T47D (cell line): ENCODE measurements around the gene SYT9.

Source experiments
- DNase-seq, 2 experiments: peaks; one replicate each; pipeline versions ENCODE4 v3.0.0 to v3.0.0-alpha.2; 2011 to 2012; ENCODE audit warnings: low read depth in 1 of 2, low spot score in 1 of 2
- JUND ChIP-seq: IDR thresholded peaks from 2 replicates; pipeline ENCODE4 v1.6.1; 2012; ENCODE audit warnings: low read depth
- in situ Hi-C: cut with HindIII; loops from 2 replicates; pipeline ENCODE4 v1.10.0; 2016; ENCODE audit warnings: low sequenced_read_pairs, low pct_unique_long_range_greater_than_20kb

Gene SYT9

GRCh38 chr11:7281809-7282208 lies 30.1 kb downstream of the SYT9 start:
- no peak for TF ChIP-seq JUND
- DNase-seq = no peak
- in situ Hi-C loops = no loop called here

GRCh38 chr11:7286178-7286577 lies 34.5 kb downstream of the SYT9 start:
- no peak for DNase-seq
- TF ChIP-seq JUND = no peak
- in situ Hi-C loops = no loop called here

GRCh38 chr11:7291100-7291829 lies 39.6 kb downstream of the SYT9 start:
- in situ Hi-C loops = no loop called here
- DNase-seq = no peak

GRCh38 chr11:7292922-7293321 lies 41.2 kb downstream of the SYT9 start:
- TF ChIP-seq JUND = no peak
- in situ Hi-C loops = no loop called here
- no peak for DNase-seq

More at GRCh38 chr11:7291100-7291829, 39.6 kb downstream of the SYT9 start:
- TF ChIP-seq JUND = no peak

- no peak for DNase-seq
- in situ Hi-C loops = no loop called here
- TF ChIP-seq JUND = no peak
Measured at GRCh38 chr11:7299393-7299792, 47.7 kb downstream of the SYT9 start.

GRCh38 chr11:7300281-7300680 lies 48.6 kb downstream of the SYT9 start:
- no peak for DNase-seq
- no peak for TF ChIP-seq JUND
- in situ Hi-C loops = no loop called here

- in situ Hi-C loops = no loop called here
- DNase-seq = no peak
- TF ChIP-seq JUND = no peak
Measured at GRCh38 chr11:7303146-7303545, 51.4 kb downstream of the SYT9 start.

GRCh38 chr11:7306900-7307299 lies 55.2 kb downstream of the SYT9 start:
- no peak for TF ChIP-seq JUND
- in situ Hi-C loops = no loop called here

GRCh38 chr11:7307836-7308235 lies 56.1 kb downstream of the SYT9 start:
- TF ChIP-seq JUND = no peak
- no peak for DNase-seq
- in situ Hi-C loops = no loop called here

More at GRCh38 chr11:7306900-7307299, 55.2 kb downstream of the SYT9 start:
- no peak for DNase-seq

- DNase-seq = no peak
- TF ChIP-seq JUND = no peak
- in situ Hi-C loops = no loop called here
Measured at GRCh38 chr11:7311903-7312302, 60.2 kb downstream of the SYT9 start.

- DNase-seq = no peak
- in situ Hi-C loops = no loop called here
- no peak for TF ChIP-seq JUND
Measured at GRCh38 chr11:7314811-7315604, 63.3 kb downstream of the SYT9 start.

GRCh38 chr11:7319501-7319900 lies 67.8 kb downstream of the SYT9 start:
- DNase-seq = no peak
- no peak for TF ChIP-seq JUND
- in situ Hi-C loops = no loop called here

GRCh38 chr11:7320306-7320705 lies 68.6 kb downstream of the SYT9 start:
- in situ Hi-C loops = no loop called here
- DNase-seq = no peak
- no peak for TF ChIP-seq JUND
